Measurements from ENCODE around the gene KRT86.
"Not testable (repeated sequence)": the region's sequence is repeated elsewhere in the genome, so short reads cannot be mapped to it uniquely, and the experiment has no call there.

KRT86 gene

DNA sequence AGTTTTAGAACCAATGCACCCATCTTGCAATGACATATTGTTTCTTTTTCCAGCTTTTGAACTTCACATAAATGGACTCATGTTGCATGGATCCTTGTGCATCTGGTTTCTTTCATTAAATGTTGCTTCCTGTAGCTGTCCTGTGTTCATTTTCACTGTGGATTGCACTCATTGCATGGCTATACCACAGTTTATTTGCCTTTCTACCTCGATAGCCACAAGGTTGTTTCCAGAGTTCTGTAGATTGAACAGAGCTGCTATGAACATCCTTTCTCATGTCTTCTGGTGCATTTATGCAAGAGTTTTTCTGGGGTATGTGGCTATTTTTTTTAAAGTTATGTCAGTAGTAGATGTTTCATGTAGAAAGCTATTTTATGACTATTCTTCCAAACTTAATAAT is 20.4 kb downstream of the KRT86 start:
- no peak for ATAC-seq

GRCh38 chr12:52295663-52296062 is 21.2 kb downstream of the KRT86 start:
- no peak for ATAC-seq

GRCh38 chr12:52296572-52297215 is 22.2 kb downstream of the KRT86 start:
- ATAC-seq = no peak

DNA sequence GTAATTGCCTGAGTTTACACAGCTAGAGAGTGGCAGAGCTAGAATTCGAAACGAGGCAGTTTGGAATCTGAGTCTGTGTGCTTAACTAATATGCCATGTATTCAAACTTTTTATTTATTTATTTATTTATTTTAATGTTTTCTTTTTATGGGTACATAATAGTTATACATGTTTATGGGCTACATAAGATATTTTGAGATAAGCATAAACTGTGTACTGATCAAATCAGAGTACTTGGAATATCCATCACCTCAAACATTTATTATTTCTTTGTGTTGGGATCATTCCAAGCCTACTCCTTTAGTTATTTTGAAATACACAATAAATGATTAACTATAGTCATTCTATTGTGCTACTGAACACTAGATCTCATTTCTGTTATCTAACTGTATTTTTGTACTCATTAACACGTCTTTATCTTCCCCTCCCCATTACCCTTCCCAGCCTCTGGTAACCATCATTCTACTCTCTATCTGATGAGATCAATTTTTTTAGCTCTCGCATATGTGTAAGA is 24.3 kb downstream of the KRT86 start:
- ATAC-seq = no peak

GRCh38 chr12:52300796-52301691 is 26.6 kb downstream of the KRT86 start:
- ATAC-seq = no peak

DNA sequence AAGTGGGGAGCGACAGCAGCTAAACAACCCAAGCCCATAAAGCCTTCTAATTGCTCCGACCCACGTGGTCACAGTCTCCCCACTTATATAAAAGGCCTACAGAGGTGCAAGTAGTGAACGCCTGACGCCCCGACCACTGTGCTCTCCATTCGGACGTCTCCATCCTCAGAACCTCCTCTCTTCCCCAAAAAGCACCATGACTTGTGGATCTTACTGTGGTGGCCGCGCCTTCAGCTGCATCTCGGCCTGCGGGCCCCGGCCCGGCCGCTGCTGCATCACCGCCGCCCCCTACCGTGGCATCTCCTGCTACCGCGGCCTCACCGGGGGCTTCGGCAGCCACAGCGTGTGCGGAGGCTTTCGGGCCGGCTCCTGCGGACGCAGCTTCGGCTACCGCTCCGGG is 27.3 kb downstream of the KRT86 start:
- not testable (repeated sequence) for ATAC-seq

DNA sequence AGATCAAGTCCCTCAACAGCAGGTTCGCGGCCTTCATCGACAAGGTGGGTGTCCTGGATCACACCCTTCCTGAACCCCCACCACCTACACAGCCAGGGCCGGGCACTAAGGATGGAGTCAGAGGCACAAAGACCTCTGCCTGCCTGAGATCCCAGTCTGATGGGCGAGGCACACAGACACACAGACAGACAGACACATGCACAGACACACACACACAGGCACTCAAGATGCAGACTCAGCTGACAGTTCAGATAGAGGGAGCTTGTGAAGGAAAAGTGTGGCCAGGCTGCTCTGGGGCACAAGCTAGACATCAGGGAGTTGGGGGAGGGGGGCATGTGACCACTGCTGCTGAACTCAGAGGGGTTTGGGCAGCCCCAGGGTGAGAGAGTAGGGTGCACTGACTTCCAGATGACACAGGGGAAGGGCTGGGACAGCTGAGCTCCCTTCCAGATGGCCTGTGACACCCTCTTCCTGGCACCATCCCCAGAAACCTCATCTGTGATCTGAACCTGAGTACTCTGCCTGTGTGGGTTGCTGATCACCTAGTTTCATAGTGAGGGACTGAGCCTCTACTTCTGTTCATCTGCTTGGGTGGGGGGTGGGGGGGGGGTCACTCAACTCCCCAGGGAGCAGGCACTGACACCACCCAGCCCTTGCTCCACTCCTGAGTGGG is 27.9 kb downstream of the KRT86 start:
- ATAC-seq = not testable (repeated sequence)

- not testable (repeated sequence) for ATAC-seq
Measured at GRCh38 chr12:52304941-52305411, 30.5 kb downstream of the KRT86 start.

DNA sequence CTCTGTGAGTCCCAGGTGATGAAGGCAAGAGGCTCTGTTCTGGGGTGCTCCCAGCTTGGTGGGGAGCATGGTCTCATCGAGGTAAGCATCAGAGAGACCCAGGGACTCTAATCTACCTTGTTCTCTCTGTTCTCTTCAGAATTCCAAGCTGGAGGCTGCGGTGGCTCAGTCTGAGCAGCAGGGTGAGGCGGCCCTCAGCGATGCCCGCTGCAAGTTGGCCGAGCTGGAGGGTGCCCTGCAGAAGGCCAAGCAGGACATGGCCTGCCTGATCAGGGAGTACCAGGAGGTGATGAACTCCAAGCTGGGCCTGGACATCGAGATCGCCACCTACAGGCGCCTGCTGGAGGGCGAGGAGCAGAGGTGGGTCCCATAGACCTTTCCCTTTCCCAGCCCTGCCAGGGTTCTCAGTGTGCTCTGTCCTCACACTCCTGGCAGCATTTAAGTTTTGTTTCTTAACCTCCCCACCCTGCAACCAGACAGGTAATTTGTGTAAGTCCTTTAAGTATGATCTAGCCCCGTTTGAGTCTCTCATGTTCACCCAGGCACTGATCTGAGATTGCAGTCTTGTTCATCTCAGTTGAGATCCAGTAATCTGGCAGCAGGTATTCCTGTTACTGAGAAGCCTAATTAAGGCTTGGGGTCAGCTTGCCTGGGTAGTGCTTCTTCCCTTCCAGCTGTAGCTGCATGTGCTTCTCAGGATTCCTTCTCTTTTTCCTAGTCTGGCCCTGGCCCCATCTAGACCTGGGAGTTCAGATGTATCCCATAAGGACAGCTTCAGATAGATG is 31.7 kb downstream of the KRT86 start:
- ATAC-seq = no peak

GRCh38 chr12:52306731-52307130 is 32.3 kb downstream of the KRT86 start:
- no peak for ATAC-seq

- ATAC-seq = peak; percentile 61 to 65
Measured at GRCh38 chr12:52307836-52308805, 33.7 kb downstream of the KRT86 start.

DNA sequence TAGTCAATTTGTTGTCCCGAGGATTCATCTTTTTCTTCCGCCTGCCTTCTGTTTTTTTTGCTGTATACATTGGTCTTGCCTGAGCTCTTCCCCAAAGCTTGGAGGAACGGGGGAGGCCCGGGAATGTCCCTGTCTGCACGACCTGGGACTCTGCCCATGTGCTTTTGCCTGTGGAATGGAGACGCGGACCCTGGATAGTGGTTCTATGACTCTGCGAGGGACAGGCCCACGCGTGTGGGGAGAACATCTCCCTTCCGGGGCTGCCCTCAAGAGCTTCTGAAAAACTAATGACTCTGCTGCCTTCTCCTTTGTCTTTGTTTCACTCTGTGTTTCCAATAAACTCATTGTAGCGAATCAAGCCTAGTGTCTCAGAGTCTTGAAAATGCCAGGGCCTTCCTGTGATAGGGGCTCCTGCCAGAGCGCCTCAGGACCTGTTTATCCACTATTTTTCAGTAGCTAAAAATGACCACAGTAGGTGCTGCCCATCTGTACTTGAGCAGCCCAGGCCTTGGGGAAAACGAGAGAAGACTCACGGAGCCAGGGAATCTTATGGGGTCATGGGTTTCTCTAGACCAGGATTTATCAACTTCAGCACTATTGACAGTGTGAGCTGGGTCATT is 34.5 kb downstream of the KRT86 start:
- ATAC-seq = no peak

DNA sequence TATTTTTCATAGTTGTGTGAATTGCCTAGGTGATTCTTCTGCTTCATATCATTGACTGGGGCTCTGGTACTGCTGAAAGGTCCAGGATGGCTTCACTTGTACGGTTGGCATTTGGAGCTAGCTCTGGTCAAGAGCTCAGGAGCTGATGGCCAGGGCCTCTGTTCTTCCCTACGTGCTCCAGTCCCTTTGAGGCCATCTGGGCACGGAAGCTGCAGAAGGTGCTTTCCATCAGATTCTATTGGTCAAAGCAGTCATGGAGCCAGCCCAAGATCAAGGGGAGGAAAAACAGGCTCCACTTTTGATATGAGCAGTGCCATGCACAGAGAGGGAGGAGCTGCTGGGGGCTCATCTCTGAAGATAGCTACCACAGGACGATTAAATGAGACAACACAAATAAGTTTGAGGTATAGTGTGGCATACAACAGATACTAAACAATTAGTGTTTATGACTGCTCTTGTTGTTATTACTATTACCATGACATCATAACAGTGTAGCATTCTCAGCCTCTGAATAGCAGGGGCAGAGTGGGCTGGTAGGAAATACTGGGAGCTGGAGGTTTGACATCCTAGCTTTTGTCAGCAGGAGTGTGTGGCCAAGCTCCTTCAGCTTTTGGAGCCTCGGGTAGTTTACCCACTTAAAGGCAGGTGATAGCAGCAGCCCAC is 36.3 kb downstream of the KRT86 start:
- no peak for ATAC-seq

GRCh38 chr12:52311285-52311648 is 36.8 kb downstream of the KRT86 start:
- ATAC-seq = no peak

DNA sequence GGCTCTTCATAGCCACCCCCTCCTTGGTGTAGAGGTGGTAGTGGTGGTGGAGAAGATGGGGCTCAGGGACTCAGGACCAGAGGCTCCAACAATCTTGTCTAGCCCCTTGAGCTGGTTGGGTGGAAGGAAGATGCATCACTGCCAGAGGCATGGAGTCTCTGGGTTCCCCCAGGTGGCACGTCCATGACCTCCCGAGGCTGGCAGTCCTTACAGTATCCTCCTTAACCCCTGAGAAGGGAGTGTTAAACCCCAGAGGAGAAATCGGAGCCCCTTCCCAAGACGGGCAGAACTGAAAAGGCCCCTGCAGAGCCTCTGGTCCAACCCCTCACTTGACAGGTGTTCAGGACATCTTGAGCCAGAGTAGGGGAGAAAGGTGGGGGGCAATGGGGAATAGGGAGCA is 37.6 kb downstream of the KRT86 start:
- no peak for ATAC-seq

DNA sequence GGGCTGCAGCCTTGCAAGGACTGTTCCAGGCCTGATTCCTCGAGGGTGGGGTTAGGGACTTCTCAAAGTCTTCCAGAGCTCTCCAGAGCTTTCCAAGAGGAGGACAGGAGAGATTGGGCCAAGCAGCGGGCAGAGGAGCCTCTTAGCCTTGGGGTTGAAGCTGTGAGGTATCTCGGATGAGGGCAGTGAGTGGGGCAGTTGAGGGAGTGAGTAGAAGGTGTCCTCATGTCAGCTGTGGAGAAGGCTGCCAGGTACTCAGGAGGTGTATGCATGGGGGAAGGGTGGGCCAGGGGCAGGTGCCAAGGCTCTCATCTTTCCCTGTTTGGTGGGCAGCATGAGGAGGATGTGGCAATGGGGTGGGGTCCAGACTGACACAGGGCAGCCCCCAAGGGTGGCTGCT is 39.0 kb downstream of the KRT86 start:
- no peak for ATAC-seq

- ATAC-seq = no peak
Measured at GRCh38 chr12:52313926-52314325, 39.5 kb downstream of the KRT86 start.

- ATAC-seq = no peak
Measured at GRCh38 chr12:52314511-52314910, 40.1 kb downstream of the KRT86 start.

GRCh38 chr12:52315721-52316120 is 41.3 kb downstream of the KRT86 start:
- not testable (repeated sequence) for ATAC-seq

DNA sequence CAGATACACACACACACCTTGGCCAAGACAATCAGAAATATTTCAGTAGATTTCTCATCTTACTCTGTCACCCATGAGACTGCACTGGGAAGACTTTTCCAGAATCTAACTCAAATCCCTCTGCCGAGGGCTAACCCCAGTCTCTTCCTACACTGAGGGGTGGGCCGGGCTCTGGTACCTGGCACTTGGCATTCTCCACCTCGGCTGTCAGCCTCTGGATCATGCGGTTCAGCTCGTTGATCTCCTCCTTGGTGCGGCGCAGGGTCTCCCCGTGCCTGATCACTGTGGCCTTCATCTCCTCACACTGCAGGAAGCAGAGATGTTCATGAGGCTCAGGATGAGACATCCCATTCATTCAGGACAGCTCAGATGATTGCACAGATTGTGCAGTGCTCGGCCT is 41.8 kb downstream of the KRT86 start:
- ATAC-seq = no peak
